LHCN-M2 (cell line): ENCODE results near the gene CDH4. TPM values are rescaled to one million over a fixed set of nuclear protein-coding genes. Genes with fewer than 3 reads are reported as not detected.

ENCODE experiments used
- DNase-seq: peaks from one replicate; pipeline ENCODE4 v3.0.0-alpha.2; 2012; ENCODE audit warnings: low read depth
- total RNA-seq: library from RNA; depleted of rRNA; stranded (reverse); fragments of >200 nt; gene quantifications from 2 replicates; pipeline ENCODE4 v1.2.3, GENCODE V29; 2014

CDH4 gene
- total RNA-seq, 1 experiment from 2014 or later = 0.98 TPM

DNA sequence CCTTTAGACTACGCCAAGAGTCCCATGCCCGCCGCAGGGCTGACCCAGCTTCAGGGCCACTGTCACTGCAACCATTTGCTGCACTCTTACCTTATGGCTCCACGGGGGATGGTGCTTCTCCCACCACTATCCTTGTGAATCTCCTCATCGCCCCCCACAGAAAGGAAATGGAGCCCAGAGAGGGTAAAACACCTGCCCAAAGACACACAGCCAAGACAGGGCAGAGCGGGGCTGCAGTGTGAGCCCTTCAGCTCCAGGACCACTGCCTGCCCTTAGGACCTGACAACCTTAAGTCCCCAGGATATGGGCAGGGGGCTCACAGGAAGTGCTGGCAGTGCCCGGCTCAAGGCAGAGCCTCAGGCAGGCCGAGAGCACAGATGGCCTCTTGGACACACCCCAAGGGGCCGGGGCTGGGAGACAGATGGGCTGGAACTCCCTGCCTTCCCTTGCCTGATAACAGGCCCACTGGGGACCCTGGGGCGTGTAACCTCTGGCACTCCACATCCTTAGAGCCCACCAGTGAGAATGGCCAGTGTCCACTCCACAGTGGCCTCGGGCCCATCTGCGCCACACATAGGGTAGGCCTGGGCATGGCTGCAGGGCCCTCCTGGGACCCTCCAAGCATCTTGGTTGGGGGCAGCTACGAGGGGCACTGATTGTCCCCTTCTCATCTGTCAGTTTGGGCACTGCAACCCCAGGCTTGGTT, 548.5 kb downstream of the CDH4 start:
- no peak for DNase-seq

- no peak for DNase-seq
These were observed 549.0 kb downstream of the CDH4 start for GRCh38 chr20:61801065-61801360.

DNA sequence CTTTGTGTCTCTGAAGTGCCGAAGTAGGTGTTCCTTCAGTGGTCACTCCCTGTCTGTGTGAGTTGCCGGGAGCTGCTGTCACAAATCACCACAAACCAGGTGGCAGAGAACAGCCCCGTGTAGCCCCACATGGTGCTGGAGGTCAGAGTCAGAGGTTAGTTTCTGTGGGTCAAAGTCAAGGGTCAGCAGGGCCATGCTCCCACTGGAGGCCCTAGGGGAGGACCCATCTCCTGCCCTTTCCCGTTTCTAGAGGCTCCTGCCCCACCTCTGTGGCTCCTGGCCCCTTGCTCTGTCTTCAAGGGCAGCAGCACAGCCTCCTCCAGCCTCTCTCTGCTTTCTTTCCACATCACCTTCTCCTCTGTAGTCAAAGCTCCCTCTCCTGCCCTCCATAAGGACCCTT, 549.4 kb downstream of the CDH4 start:
- no peak for DNase-seq

- no peak for DNase-seq
These were observed 549.9 kb downstream of the CDH4 start for GRCh38 chr20:61801857-61802442.

DNA sequence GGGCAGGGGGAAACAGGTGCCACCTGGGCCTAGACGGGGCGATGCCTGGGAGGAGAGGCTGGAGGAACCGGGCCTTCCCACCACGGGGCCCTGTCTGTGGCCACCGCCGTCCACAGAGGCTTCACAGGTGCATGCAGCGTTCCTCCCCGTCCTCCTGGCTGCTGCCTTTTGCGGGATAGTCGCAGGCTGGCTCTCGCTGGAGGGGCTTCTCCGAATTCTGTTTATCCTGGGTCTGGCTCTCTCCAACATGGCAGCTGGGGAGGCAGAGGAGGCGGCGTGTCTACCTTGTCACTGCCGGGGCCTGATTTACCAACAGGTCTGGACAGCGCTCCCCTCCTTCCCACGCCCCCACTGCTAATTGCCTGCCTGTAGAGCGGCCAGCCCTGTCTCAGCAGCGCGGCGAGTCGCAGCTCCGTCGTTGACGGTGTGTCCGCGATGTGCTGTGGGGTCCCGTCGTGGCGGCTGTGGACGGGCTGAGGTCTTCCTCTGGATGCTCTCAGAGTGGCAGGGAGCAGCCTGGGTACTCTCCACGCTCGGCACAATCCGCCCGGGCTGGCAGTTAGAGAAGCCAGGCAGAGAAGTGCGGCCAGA, 550.8 kb downstream of the CDH4 start:
- no peak for DNase-seq

DNA sequence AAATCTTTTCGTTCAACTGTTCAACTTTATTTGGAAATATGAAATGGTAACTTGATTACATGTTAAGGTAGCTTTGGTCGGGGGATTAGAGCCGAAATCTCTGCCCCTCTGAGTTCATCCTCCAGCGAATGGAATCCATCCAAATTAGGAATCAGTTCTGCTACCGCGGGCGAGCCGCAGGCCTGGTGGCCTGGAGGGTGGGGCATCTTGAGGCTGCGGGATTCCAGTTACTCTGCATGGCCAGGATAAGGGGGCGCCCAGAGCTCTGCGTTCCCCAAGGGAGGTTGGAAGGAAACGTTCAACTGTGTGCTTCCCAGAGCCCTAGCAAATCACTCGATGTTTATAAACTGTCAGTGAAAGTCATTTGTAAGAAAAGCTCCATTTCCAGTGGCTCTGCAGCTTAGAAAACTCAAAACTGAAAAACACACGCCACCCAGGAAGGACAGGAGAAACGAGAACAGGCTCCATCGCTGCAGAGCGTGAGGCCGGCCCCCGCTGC, 551.4 kb downstream of the CDH4 start:
- no peak for DNase-seq

DNA sequence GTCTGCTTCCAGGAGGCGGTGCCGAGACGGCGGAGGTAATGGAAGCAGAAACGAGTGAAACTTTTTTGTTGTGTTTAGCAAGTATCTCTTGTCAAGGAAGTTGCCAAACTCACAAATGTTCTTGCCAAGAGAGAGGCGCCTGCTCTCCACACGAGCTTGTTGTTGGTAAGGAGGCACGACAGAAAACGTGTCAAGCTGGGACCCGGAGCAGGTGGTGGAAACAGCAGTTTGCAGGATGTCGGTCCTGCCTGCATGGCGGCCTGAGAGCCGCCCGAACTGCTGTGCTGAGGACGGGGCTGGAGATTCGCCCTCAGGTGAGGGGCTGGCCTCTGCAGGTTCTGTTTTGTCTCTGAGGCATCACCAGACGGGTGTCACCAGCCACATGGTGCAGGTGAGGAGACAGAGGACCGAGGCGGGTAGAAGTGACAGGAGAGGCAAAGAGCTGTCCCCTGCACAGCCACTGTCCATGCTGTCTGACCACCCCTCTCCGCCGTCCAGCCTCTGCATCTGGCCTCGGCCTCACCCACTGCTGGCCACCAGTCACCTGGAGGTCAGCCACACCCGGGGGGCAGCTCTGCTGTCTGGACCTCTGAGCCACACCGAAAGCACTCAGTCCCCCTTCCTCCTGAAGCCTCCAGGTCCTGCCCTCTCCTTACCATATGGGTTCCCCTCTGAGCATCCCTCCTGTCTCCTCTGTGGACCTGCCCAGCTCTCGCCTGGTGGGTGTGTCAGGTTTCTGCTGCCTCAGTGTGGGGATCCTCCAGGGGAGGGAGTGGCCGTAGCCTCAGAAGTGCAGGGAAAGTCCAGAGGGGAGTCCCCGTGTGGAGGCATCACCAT, 552.1 kb downstream of the CDH4 start:
- no peak for DNase-seq

DNA sequence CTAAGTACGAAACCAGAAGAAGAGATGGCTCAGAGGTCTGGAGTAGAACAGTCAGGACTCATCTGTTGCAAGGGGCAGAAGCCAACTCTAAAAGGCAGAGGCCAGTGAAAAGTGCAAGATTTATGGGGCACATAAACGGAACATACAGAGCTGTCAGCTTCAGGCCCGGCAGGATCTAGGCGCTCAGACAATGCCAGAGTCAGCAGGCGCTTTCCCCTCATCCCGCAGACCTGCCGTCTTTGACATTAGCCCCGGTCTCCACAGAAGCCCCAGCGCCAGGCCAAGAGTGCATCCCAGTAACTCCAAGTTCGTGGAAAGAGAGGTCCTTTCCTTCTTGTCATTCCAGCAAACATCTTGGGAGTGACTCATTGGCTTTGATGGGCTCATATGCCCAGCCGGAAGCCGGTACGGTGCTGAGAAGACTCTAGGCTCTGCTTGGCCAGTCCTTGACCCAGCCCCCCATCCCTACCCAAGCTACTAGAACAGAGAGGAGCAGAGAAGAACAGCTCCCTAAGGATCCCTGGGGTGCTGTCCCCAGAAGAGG, 552.8 kb downstream of the CDH4 start:
- DNase-seq = no peak

GRCh38 chr20:61805365-61805764, 553.3 kb downstream of the CDH4 start:
- DNase-seq = no peak

GRCh38 chr20:61805781-61806180, 553.7 kb downstream of the CDH4 start:
- DNase-seq = no peak

DNA sequence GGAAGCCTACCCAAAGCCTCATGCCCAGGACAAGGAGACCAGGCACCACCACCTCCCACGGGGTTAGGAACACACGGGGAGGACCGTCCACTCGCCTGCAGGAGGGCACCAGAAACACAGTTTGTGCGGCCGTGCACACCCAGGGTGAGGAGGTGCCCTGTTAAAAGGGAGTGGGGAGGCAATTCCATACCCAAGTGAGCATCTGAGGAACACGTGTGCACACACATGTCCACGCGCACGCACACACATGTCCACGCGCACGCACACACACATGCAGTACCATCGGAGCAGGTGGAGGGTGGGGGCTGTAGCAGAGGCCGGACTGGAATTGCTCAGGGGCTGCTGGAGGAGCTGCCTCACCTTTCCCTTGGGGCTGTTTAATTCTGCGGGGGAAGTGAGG, 554.3 kb downstream of the CDH4 start:
- no peak for DNase-seq

- no peak for DNase-seq
These were observed 554.9 kb downstream of the CDH4 start for GRCh38 chr20:61806995-61807394.

- DNase-seq = no peak
These were observed 555.6 kb downstream of the CDH4 start for GRCh38 chr20:61807471-61808160.

- no peak for DNase-seq
These were observed 556.4 kb downstream of the CDH4 start for GRCh38 chr20:61808447-61808846.

DNA sequence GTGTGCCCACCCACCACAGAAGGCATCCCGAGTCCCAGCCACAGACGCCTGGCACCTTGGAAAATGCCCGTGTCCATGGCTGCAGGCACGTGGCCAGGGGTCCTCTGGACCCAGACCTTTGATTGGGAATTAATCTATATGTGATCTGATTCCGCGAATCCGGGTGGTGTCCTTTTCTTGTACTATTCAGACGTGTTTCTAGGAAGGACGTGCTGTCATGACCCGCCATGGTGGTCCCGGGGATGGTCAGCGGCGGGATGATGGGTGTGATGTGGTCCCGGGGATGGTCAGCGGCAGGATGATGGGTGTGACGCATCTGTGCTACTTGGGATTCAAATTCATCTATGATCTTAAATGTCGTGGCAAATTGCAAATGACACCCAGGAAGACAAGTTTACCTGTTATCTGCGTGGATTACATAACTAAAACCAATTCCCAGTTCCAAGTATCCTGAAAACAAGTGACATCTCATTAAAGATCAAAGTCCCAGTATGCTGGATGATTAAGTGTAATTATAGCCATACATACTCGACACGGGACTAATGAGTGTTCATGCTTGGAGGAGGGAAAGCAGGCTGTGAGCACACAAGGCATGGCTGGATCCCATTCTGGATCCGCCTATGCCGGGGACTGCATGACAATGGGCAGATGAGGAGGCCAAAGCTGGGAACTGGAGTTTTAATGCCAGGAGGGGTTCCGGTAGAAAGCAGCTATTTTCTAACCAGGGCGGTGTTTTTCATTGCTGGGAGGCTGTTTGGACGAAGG, 557.1 kb downstream of the CDH4 start:
- DNase-seq = no peak

DNA sequence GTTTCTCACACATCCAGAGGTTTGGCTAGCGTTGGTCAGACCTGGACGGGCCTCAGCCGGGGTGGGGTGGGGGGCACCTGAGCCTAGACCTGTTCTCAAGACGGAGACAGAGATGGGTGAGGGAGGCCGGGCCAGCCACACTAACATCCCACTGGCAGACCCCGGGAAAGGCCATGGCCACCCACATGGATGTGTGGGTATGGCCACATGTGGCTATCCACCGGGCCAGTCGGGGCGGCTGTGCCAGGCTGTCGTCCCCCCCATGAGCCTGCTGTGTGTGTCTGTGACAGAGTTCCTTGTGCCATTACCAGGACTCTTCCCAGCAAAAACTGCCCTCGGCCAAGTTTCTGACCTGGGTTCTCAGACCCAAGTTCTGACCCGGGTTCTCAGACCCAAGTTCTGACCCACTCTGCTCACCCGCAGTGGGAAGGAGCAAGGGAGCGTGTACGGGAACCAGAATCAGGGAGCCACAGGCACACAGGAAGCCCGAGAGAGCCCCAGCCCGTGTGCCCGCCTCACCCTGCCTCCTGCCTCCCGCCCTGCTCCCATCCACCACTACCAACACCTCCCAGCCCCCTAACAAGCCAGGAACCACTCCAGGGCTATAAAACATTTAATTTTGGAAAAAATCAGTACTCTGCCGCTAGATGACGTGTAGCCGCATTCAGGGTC, 558.1 kb downstream of the CDH4 start:
- no peak for DNase-seq

DNA sequence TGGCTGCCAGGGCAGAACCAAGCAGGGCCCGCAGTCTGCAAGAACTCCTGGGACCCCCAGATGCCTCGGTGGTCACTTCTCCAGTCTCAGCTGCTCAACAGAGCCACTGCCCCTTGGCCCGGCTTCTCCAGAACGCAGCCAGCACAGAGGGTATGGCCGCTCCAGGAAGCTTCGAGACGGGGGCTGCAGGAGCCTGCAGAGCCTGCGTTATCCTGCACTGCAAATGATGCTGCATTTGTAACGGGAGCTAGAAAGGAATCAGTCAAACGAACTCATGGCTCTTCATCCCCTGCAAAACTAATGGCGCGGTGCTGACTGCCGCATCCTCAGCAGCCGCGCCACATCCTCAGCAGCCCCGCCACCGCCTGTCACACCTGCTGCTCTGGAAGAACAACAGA, 558.7 kb downstream of the CDH4 start:
- DNase-seq = no peak

- no peak for DNase-seq
These were observed 559.1 kb downstream of the CDH4 start for GRCh38 chr20:61811166-61811565.

DNA sequence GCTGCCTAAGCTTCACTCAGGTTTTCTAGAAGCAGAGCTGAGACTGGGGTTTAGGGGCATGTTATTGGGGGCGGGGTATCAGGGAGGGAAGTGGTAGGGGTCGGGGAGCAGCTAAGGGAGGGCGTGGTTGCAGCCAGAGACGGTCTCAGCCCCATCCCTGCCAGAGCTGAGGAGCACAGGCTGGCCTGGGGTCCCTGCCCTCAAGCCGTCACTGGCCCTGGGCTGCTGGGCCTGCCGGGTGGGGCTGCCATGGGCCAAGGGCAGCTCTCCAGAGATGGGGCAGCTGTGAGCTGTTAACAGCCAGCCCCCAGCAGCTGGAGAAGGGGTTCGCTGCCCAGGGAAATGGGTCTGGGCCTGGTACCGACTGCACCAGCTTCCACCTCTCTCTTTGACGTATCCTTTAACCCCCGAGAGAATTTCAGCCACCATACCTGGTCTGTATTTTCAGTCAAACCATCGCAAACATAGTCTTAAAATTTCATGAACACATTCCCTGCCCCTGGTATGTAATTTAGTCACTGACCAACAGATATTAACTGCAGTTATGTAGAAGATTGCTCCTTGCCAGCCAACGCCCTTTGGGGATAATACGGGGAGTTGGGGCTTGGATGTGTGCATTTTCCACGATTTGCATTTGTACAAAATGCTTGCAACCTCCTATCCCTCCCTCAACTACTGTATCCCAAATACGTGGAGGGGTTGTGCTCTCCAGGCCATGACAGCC, 560.2 kb downstream of the CDH4 start:
- DNase-seq = no peak
